DMS 273 (cell line): ENCODE measurements around the gene NRP1.

ENCODE experiments used
- DNase-seq: peaks from one replicate; lab custom pipeline; 2025; ENCODE audit not compliant: unreplicated experiment; lab: John Stamatoyannopoulos, UW

Gene NRP1

GRCh38 chr10:33267708-33268107, 66.8 kb downstream of the NRP1 start:
- no peak for DNase-seq

GRCh38 chr10:33265621-33266020, 68.8 kb downstream of the NRP1 start:
- DNase-seq, result no peak

DNA sequence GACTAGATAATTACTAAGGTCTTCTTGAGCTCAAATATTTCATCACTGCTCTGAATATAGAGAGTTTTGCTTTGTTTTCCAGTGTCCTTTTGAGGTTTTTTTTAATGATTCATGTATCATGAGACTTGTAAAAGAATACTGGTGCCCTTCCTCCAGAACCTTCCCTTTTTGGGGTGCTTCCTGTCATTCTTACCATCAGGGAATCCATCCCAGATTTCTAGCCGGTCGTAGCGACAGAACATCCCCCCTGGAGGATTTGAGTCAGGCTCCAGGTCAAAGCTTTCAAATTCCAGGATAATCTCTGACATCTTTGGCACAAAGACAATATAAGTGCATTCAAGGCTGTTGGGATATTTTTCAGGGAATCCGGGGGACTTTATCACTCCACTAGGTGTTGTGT, 71.0 kb downstream of the NRP1 start:
- DNase-seq, result no peak

GRCh38 chr10:33262871-33263270, 71.6 kb downstream of the NRP1 start:
- DNase-seq, result no peak

DNA sequence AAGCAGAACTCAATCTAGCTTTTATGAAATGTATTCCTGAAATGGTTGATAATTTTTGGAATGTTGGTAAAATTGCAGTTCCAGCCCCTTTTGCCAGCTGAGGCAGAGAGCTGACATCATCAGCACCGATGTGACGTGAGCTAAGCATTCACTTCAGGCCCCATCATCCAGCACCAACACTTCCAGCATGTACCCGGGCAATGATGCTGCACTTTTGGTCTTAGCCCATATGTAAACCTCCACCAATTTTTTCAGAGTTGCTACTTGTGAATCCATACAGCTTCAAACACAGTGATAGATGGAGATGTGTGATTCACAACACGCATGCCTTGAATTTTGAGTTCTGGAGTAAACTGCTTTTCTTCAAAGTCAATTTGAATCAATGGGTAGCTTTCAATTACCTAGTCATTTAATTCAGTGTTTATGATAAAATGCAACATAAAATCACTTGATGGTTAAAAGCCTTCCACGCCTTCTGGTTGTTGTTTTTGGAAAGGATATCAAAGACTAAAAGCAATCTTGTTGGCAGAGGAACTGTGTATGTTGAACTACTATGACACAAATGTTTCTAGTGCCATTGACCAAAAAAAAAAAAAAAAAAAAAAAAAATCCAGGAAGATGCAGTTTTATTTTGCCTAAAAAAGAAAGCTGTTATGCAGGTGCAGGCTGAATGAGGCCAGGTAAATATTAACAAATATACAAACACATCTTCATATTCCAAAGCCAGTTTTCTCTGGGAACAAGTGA, 73.9 kb downstream of the NRP1 start:
- DNase-seq, result no peak

DNA sequence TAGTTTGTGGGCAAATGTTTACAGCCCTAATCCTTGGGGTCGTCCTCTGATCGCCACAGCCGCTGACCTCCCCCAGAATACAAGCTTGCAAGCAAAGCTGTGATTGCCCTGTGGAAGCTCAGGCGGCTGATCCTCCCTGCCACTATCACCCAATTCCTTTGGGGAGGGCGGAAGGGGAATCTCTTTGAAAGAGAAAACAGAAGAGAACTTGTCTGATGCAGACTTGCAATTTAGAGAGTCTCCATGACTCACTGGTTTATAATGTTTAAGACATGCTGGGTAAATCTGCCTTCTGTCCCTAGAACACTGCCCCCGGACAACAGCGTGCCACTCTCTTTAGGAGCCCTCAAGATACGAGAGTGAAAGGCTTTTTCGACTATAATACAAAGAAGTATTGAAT, 75.5 kb downstream of the NRP1 start:
- no peak for DNase-seq

DNA sequence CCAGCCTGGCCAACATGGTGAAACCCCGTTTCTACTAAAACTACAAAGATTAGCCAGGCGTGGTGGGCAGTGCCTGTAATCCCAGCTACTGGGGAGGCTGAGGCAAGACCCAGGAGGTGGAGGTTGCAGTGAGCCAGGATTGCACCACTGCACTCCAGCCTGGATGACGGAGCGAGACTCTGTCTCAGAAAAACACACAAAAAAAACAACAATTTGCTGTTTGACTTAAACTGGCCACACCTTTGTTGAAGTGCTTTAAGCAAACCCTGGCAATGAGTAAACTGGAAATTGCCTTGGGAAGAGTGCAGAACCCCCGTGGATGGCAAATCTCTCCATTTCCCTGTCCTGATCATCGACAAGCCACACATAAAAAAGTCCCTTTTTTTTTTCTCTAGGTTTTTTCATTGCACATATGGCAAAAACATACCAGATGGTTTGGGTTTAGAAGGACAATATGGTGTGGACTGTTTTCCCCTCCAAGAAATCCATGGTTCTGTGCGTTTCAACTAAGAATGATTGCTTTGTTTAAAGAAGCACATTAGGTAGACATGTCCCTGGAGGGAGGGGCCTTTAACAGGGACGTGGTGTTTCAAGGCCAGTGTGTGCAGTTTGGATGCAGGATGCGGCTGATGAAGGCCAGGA, 76.9 kb downstream of the NRP1 start:
- peak; percentile 47 for DNase-seq

GRCh38 chr10:33256458-33256857, 78.0 kb downstream of the NRP1 start:
- no peak for DNase-seq

DNA sequence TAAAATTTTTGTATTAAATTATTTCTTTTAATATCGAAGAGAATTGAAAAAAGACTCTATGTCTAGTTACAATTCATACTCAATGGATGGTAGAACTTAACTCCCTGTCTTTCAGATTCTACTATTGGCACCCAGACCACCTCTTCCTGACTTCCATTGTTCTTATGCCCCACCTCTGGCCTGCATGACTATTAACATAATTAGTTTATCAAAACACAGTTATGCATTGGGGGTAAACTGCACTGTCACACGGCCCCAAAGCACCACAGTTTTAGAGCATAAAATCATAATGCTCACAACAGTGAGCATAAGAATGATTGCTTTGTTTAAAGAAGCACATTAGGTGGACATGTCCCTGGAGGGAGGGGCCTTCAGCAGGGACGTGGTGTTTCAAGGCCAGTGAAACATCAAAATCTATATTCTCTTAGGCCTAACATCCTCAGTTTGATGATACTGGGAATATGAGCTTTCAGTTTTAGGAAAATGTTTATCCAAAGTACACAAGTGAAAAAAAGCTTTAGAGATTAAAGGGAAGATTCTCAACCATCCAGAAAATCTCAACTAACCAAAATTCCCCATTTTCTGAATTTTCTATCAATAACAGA, 79.8 kb downstream of the NRP1 start:
- no peak for DNase-seq

GRCh38 chr10:33253411-33253810, 81.1 kb downstream of the NRP1 start:
- DNase-seq, result no peak

DNA sequence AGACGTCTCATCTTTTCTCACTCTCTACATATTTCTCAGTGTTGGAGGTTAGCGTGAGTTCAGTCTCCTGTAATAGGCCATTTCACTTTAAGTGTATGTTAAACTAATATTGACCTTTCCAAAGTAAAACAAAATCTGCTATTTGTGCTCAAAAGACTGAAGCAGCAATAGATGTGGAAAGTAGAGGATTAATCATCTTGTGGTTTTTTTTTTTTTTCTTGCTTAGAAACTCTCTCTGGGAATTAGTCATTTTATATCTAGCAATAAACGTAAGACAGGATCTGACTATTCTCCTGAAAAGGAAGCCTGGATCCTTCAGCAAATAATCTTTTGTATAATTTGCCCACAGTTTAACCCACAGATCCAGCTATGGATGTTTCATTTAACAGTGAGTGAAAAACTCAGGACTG, 81.7 kb downstream of the NRP1 start:
- no peak for DNase-seq

- DNase-seq, result no peak
These were observed 82.1 kb downstream of the NRP1 start for GRCh38 chr10:33252324-33252723.

DNA sequence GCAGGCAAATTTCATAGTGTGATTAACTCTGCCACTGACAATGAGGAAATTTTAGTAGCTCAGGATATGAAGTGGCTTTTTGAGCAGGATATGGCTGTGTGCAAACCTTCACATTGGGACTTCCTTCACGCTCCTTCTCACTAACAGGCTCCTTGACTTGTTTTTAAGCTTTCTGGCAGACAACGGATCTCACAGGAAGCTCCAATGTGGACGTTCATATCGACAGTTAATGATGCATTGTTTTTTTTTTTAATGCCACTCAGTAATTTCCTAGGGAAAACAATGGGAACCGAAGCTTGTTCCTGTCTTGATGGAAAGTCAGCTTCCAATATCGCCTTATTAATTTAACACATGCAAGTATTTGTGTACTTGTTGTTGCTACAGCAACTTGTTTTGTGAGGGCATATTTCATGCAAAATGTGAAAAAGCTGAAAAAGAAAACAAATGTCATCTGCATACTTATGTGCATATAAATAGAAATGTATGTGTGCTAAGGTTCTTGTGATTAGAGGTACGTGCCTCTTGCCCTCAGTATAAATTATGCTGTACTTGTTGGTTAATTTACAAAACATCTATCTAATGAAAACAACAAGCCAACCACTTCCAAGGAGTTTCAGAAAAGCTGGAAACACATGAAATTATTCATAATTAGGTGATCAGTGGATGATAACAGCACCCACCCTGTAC, 84.7 kb downstream of the NRP1 start:
- DNase-seq, result no peak

DNA sequence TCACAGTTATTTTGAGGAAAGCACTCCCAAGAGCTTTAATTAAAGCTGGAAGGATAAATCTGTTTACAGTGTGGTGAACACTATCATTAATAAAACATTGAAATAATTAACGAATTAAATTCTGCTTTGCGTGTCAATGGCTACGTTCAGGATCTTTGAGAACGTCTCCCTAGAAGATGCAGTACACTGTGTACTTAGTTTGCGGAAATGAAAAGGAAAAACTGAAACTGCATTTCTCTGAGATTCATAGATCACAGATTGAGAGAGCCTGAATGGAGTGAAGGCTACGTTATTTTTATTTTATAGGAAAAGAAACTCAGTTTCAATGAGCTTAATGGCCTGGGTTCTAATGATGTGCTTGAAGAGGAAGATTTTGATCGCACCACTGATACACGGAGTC, 85.3 kb downstream of the NRP1 start:
- no peak for DNase-seq

- DNase-seq, result no peak
These were observed 85.8 kb downstream of the NRP1 start for GRCh38 chr10:33248638-33249037.

- no peak for DNase-seq
These were observed 87.1 kb downstream of the NRP1 start for GRCh38 chr10:33247221-33247922.

GRCh38 chr10:33245343-33245742, 89.1 kb downstream of the NRP1 start:
- no peak for DNase-seq

DNA sequence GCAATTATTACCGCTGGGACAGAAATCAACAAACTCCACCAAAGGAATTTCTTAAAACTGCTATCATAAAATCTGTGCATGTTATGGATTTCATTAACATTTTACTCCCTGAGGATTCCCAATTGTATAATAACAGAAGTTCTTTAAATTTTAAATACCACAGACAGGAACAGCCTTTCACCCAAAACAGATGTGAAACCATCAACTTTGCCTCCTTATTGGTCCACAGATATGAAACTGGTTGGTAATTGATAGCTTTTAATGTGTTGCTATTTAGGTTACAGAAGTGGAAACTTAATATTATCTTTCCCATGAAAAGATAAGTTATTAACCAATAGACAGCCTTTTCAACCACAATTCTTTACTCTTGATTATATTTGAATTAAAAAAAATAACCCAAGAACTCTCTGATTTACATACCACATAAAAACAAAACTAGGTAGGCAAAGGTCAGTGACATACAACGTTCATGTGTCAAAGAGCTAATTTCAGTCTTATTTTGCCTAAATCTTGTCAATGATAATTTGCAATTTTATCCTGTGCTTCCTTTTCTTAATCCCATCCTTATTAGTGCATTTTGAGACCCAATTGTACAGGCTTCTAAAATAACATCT, 90.0 kb downstream of the NRP1 start:
- DNase-seq, result no peak

- DNase-seq, result no peak
These were observed 90.8 kb downstream of the NRP1 start for GRCh38 chr10:33243703-33244102.

DNA sequence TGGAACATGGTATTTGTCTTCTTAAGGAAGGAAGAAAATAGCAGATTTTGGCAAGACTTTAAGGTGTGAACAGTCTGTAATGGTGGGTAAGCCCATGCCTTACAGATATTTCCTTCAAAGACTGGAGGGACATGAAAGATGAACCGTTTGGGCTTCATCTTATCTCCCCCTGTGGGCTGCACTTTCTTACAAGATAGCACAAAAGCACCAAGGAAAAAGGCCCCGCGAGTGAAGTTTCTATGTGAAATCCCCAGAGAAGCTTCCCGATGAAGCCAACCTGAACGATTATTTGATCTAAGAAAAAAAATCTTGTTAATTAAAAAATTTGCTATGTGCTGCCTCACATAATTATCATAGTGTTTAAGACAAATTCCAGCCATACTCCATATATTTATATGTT, 91.5 kb downstream of the NRP1 start:
- no peak for DNase-seq

DNA sequence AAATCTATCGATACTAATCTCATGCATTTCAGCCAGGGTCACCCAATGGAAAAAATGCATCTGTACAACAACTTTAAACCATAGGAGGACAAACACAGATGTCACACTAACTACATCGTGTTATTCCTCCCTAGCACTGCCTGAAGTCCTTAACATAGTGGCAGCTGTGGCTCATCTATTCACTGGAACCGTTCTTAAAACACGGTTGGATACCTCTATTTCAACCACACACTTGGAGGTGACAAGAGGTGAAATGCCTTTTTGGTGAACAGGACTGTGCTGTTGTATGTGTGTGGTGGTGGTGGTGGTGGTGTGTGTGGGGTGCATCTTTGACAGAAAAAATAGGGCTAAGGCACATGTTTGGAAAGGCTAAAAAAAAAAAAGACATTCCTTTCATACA, 93.1 kb downstream of the NRP1 start:
- peak; percentile 30 for DNase-seq
